Tibial nerve (tissue), 4 donors: Measurements from ENCODE around the gene AGPAT3. TPM values are rescaled to one million over a fixed set of nuclear protein-coding genes. Genes with fewer than 3 reads are reported as not detected.

ENCODE experiments used
- DNase-seq, 2 donors: peaks; one replicate each; pipeline ENCODE4 v3.0.0-alpha.2; 2019; ENCODE audit warnings: low spot score in 2 of 2
- H3K27ac ChIP-seq, 4 donors: fragments of 200-600 bp; sonication (generic) in 3 of 4; one replicate each; pipeline ENCODE4 v1.5.1; 2017 to 2019; ENCODE audit warnings: mild to moderate bottlenecking in 1 of 4
- H3K27me3 ChIP-seq, 2 donors: fragments of 200-600 bp; sonication (generic) in 1 of 2; one replicate each; pipeline versions ENCODE4 v1.5.1 to v1.6.0; 2017 to 2019
- H3K36me3 ChIP-seq, 3 donors: fragments of 200-600 bp; sonication (generic); one replicate each; pipeline ENCODE4 v1.5.1; 2018 to 2019
- H3K4me1 ChIP-seq, 4 donors: fragments of 200-600 bp; sonication (generic) in 3 of 4; one replicate each; pipeline ENCODE4 v1.5.1; 2017 to 2019
- H3K4me3 ChIP-seq, 4 donors: fragments of 200-600 bp; sonication (generic) in 3 of 4; one replicate each; pipeline ENCODE4 v1.5.1; 2017 to 2019; ENCODE audit warnings: mild to moderate bottlenecking in 1 of 4, moderate library complexity in 1 of 4
- H3K9me3 ChIP-seq, 4 donors: fragments of 200-600 bp; sonication (generic) in 3 of 4; one replicate each; pipeline ENCODE4 v1.5.1; 2017 to 2019
- EP300 ChIP-seq, 2 donors: sonication (generic); formaldehyde crosslinking; IDR thresholded peaks; one replicate each; pipeline ENCODE4 v1.6.1; 2017; ENCODE audit warnings: antibody characterized with exemption in 2 of 2, mild to moderate bottlenecking in 1 of 2
- POLR2A ChIP-seq, 2 donors: fragments of 450-650 bp; IDR thresholded peaks; one replicate each; pipeline ENCODE4 v1.6.1; 2017; ENCODE audit warnings: antibody characterized with exemption in 2 of 2, mild to moderate bottlenecking in 2 of 2, moderate library complexity in 2 of 2
- WGBS, 2 donors: methylation state at CpG; one replicate each; pipeline ENCODE4 v1.1.5; 2018; 5-methylcytosine and 5-hydroxymethylcytosine counted together
- total RNA-seq, 4 donors: library from RNA; depleted of rRNA; stranded (reverse); fragments of >200 nt; gene quantifications; one replicate each; pipeline ENCODE4 v1.1.0, GENCODE V29; 2016
- TF ChIP-seq, protein P1 (sequence below), 5 experiments: fragments of 200-600 bp in 3 of 5; fragments of 450-650 bp in 2 of 5; sonication (generic) in 3 of 5; IDR thresholded peaks; one replicate each; pipeline ENCODE4 v1.5.1; 2016 to 2019; ENCODE audit warnings: antibody characterized with exemption in 5 of 5, mild to moderate bottlenecking in 3 of 5, moderate library complexity in 2 of 5

Gene AGPAT3
- total RNA-seq, 4 donors from 2014 or later: 29.9 to 45.6 (median 36.4) TPM

DNA sequence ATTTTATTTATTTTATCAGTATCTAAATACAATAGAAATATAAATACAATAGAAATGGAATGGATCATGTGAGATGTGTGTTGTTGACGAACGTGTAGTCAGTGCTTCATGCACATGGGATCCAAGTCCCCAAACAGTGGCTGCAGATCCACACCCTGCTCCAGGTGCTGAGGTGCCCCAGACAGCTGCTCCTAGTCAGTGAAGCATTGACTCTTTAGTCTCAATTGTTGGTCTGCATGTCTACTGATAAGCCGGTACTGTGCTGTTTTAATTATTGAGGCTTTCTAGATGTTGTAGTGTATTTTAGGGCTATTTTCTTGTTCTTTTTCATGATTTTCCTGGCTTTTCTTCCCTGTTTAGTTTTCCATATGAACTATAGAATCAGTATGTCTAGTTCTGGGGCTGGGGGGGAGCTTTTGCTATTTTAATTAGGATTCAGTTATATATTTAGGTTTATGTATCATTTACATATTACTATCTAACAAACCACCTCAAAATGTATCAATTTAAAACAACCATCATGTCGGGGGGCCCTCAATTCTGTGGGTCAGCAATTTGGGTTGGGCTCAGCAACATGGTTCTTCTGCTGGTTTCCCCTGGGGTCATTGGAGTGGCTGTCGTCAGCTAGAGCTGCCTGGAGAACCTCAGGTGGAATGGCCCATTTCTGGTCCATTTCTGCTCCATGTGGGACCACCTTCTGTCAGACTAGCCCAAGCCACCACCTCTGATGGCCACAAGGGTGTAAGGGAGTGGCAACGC, 83.9 kb downstream of the AGPAT3 start:
- no peak for DNase-seq
- Histone ChIP-seq H3K4me1 (peaks cover 0 to 9% (median 0%) of the 10 kb centered on the region in 4 donors), H3K4me3 (no peak overlapping the region), H3K9me3 (peaks cover 0 to 18% (median 1%) of the 10 kb centered on the region in 4 donors), H3K36me3 (peaks cover 0 to 38% (median 0%) of the 10 kb centered on the region in 3 donors), H3K27ac (no peak overlapping the region), H3K27me3 (no peaks in the 10 kb centered on the region)
- WGBS, 2 donors: 95 to 96% methylated on average over 6 of the region's 6 CpGs
- TF ChIP-seq, protein P1, sequence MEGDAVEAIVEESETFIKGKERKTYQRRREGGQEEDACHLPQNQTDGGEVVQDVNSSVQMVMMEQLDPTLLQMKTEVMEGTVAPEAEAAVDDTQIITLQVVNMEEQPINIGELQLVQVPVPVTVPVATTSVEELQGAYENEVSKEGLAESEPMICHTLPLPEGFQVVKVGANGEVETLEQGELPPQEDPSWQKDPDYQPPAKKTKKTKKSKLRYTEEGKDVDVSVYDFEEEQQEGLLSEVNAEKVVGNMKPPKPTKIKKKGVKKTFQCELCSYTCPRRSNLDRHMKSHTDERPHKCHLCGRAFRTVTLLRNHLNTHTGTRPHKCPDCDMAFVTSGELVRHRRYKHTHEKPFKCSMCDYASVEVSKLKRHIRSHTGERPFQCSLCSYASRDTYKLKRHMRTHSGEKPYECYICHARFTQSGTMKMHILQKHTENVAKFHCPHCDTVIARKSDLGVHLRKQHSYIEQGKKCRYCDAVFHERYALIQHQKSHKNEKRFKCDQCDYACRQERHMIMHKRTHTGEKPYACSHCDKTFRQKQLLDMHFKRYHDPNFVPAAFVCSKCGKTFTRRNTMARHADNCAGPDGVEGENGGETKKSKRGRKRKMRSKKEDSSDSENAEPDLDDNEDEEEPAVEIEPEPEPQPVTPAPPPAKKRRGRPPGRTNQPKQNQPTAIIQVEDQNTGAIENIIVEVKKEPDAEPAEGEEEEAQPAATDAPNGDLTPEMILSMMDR (IDR thresholded peaks at IDR 0.05): no peak
- TF ChIP-seq EP300 (IDR thresholded peaks at IDR 0.05): no peak
- TF ChIP-seq POLR2A (IDR thresholded peaks at IDR 0.05): no peak

DNA sequence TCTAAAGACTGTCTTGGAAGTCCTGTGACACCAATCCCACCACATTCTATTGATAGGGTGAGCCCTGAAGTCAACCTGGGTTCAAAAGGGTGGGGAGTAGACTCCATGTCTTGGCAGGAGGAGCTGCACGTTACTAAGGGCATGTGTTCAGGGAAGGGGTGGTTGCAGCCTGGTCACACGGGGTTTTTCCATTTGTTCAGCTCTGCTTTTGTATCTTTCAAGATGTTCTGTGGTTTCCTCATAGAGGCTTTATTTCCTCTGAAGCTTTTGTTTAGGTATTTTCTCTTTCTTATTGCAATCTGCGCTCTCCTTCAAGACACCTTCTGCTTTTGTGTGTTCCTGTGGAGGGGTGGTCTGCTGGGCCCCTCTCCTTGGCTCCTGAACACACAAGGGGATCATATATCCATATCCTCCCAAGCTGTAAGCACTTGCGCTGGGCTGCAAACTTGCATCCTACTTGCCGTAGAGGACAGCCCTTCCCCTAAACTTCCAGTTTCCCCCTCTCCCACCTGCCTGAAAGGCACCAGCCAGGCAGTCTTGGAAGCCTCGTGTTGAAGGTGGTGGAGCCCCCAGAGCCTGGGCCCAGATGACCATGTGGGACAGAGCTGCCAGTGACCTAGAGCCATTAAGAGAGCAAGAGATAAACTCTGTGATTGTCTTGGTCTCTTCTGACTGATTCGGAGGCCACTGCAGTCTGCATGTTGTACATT, 84.6 kb downstream of the AGPAT3 start:
- H3K36me3 ChIP-seq: peaks cover 0 to 42% (median 0%) of the 10 kb centered on the region in 3 donors
- 85 to 89% methylated on average over 7 of the region's 7 CpGs for WGBS, 2 donors
- TF ChIP-seq POLR2A (IDR thresholded peaks at IDR 0.05) (no peak), EP300 (IDR thresholded peaks at IDR 0.05) (no peak)
- TF ChIP-seq, protein P1 (IDR thresholded peaks at IDR 0.05): no peak
- H3K27ac ChIP-seq: no peak overlapping the region
- peaks cover 0 to 18% (median 1%) of the 10 kb centered on the region in 4 donors for H3K9me3 ChIP-seq
- no peaks in the 10 kb centered on the region for H3K27me3 ChIP-seq
- no peak overlapping the region for H3K4me3 ChIP-seq
- H3K4me1 ChIP-seq: peaks cover 0 to 1% (median 0%) of the 10 kb centered on the region in 4 donors
- DNase-seq: no peak

DNA sequence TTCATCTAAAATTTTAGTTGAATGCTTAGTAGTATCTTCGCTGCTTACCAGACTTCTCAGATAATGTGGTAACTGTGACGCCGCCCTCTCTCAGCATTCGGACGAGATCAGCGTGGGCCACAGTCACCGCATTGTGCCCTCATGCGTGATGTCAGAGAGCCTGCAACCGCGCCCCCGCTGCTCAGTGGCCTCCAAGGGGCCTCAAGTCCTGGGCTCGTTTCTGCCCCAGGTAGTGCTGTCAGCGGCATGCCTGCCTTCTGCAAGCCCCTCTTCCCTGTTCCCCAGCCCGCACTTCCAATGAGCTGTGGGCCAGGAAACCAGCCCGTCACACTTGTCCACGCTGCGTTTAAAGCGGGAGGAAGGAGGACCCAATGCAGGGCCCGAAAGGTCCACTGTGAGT, 85.5 kb downstream of the AGPAT3 start:
- no peak overlapping the region for H3K4me3 ChIP-seq
- no peaks in the 10 kb centered on the region for H3K27me3 ChIP-seq
- no peak overlapping the region for H3K27ac ChIP-seq
- H3K36me3 ChIP-seq: peaks cover 0 to 47% (median 0%) of the 10 kb centered on the region in 3 donors
- H3K9me3 ChIP-seq: peaks cover 0 to 18% (median 1%) of the 10 kb centered on the region in 4 donors
- TF ChIP-seq POLR2A (IDR thresholded peaks at IDR 0.05) (no peak), EP300 (IDR thresholded peaks at IDR 0.05) (no peak)
- TF ChIP-seq, protein P1 (IDR thresholded peaks at IDR 0.05): no peak
- DNase-seq: no peak
- no peaks in the 10 kb centered on the region for H3K4me1 ChIP-seq
- WGBS, 2 donors: 91 to 93% methylated on average over 19 of the region's 19 CpGs

DNA sequence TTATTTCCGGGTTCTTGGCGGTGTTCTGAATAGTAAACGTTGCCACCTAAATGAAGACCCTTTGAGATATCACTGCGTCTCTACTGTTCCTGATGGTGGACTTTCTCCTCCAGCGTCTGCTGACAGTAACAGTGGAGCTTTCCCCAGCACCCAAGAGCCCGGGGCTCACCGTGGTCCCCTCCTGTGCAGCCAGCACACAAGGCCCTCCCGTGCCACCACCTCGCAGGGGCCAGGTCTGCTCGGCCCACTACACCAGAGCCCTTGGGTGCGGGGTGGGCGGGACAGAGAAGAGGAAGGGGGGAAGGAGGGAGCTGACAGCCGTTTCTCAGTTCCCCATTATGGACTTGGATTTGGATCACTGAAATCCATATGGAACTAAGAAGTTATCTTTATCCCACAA, 85.9 kb downstream of the AGPAT3 start:
- peaks cover 0 to 18% (median 1%) of the 10 kb centered on the region in 4 donors for H3K9me3 ChIP-seq
- peaks cover 0 to 47% (median 0%) of the 10 kb centered on the region in 3 donors for H3K36me3 ChIP-seq
- no peak overlapping the region for H3K4me3 ChIP-seq
- 82 to 84% methylated on average over 13 of the region's 13 CpGs for WGBS, 2 donors
- H3K4me1 ChIP-seq: peaks cover 0 to 2% (median 0%) of the 10 kb centered on the region in 4 donors
- DNase-seq: no peak
- TF ChIP-seq EP300 (IDR thresholded peaks at IDR 0.05) (no peak), POLR2A (IDR thresholded peaks at IDR 0.05) (no peak)
- TF ChIP-seq, protein P1 (IDR thresholded peaks at IDR 0.05): no peak
- no peak overlapping the region for H3K27ac ChIP-seq
- no peaks in the 10 kb centered on the region for H3K27me3 ChIP-seq
